Lower leg skin (tissue), 4 donors: ENCODE results near the gene GALR2. TPM values are rescaled to one million over a fixed set of nuclear protein-coding genes. Genes with fewer than 3 reads are reported as not detected.

Experiments
- DNase-seq, 2 donors: peaks; one replicate each; pipeline ENCODE4 v3.0.0-alpha.2; 2019; ENCODE audit warnings: low spot score in 2 of 2
- H3K4me3 ChIP-seq: fragments of 200-600 bp; sonication (generic); 2 replicates; pipeline ENCODE4 v1.5.1; 2017; ENCODE audit warnings: mild to moderate bottlenecking, low read depth; ENCODE audit not compliant: poor library complexity, severe bottlenecking
- CTCF ChIP-seq, 3 donors: fragments of 450-650 bp; IDR thresholded peaks; one replicate each; pipeline ENCODE4 v1.5.1; 2016; ENCODE audit warnings: antibody characterized with exemption in 3 of 3, mild to moderate bottlenecking in 3 of 3, moderate library complexity in 2 of 3
- POLR2A ChIP-seq, 2 donors: fragments of 450-650 bp; IDR thresholded peaks; one replicate each; pipeline ENCODE4 v1.6.1; 2016 to 2017; ENCODE audit warnings: antibody characterized with exemption in 2 of 2, mild to moderate bottlenecking in 1 of 2, moderate library complexity in 1 of 2
- WGBS, 2 donors: methylation state at CpG; one replicate each; pipeline ENCODE4 v1.1.5; 2018; 5-methylcytosine and 5-hydroxymethylcytosine counted together
- intact Hi-C: fragments of 100-400 bp; cut with DNase I; formaldehyde crosslinking; loops from one replicate; pipeline ENCODE4 v1.15.0; 2023; ENCODE audit warnings: low total_unique reads
- microRNA-seq, 2 donors: library from miRNA; unstranded; fragments of <30 nt; microRNA quantifications; one replicate each; pipeline ENCODE4, GENCODE V29; 2016; ENCODE audit warnings: borderline replicate concordance in 2 of 2, borderline number of aligned reads in 1 of 2
- total RNA-seq, 4 donors: library from RNA; depleted of rRNA; stranded (reverse); fragments of >200 nt; gene quantifications; one replicate each; pipeline ENCODE4 v1.1.0, GENCODE V29; 2016

The GALR2 gene
- total RNA-seq, 4 donors from 2014 or later, result 0.17 to 0.97 TPM; not detected in 2

GRCh38 chr17:76125391-76125675 is 50.8 kb downstream of the GALR2 start:
- intact Hi-C loops, result no loop called here
- DNase-seq, result no peak
- H3K4me3 ChIP-seq, result no peak overlapping the region
- TF ChIP-seq POLR2A (IDR thresholded peaks at IDR 0.05) (no peak), CTCF (IDR thresholded peaks at IDR 0.05) (no peak)
- WGBS, 2 donors, result 89 to 90% methylated on average over 5 of the region's 5 CpGs

- TF ChIP-seq CTCF (IDR thresholded peaks at IDR 0.05) (no peak), POLR2A (IDR thresholded peaks at IDR 0.05) (no peak)
- 86 to 100% methylated on average over 1 of the region's 1 CpG for WGBS, 2 donors
- no peak for DNase-seq
- intact Hi-C loops, result no loop called here
- H3K4me3 ChIP-seq, result no peak overlapping the region
These were observed 51.3 kb downstream of the GALR2 start for GRCh38 chr17:76125922-76126321.

Small RNA genes lying within 50 kb of the gene (microRNA-seq; reads per million reads assigned to microRNA genes)
- 1.1 to 2.0 reads per million in 2 donors for gene MIR6868

Other genes with a start within 250 kb of the GALR2 start
- gene UNC13D, start 230.4 kb upstream of the GALR2 start, total RNA-seq, result 1 to 10 TPM; 5.0 to 9.1 (median 7.6) TPM
- gene WBP2, start 219.4 kb upstream of the GALR2 start, total RNA-seq, result 100 to 1,000 TPM in 2 of 4 donors, 10 to 100 TPM in 2; 74.2 to 149 (median 93.8) TPM
- 10 to 100 TPM; 33.2 to 62.5 (median 41.5) TPM for gene TRIM47, start 196.2 kb upstream of the GALR2 start, total RNA-seq
- 10 to 100 TPM; 23.1 to 36.3 (median 32.2) TPM for gene TRIM65, start 177.8 kb upstream of the GALR2 start, total RNA-seq
- 10 to 100 TPM; 36.5 to 64.7 (median 49.0) TPM for gene MRPL38, start 169.9 kb upstream of the GALR2 start, total RNA-seq
- gene FBF1, start 133.7 kb upstream of the GALR2 start, total RNA-seq, result 10 to 100 TPM; 20.4 to 23.8 (median 22.4) TPM
- 100 to 1,000 TPM in 1 of 4 donors, 10 to 100 TPM in 3; 71.2 to 102 (median 81.3) TPM for gene ACOX1, start 95.6 kb upstream of the GALR2 start, total RNA-seq
- 10 to 100 TPM; 43.7 to 57.9 (median 49.7) TPM for gene TEN1, start 95.5 kb upstream of the GALR2 start, total RNA-seq
- 1 to 10 TPM; 2.7 to 8.4 (median 4.5) TPM for gene CDK3, start 73.9 kb upstream of the GALR2 start, total RNA-seq
- gene EVPL, start 47.5 kb upstream of the GALR2 start, total RNA-seq, result 100 to 1,000 TPM; 285 to 514 (median 315) TPM
- gene SRP68, start 2.3 kb upstream of the GALR2 start, total RNA-seq, result 10 to 100 TPM; 67.2 to 76.5 (median 72.3) TPM
- gene ZACN, start 4.4 kb downstream of the GALR2 start, total RNA-seq, result not detected
- 10 to 100 TPM; 52.5 to 78.4 (median 72.3) TPM for gene EXOC7, start 29.0 kb downstream of the GALR2 start, total RNA-seq
- 1 to 10 TPM; 1.2 to 2.4 (median 1.8) TPM for gene FOXJ1, start 66.5 kb downstream of the GALR2 start, total RNA-seq
- 1 to 10 TPM in 3 of 4 donors, under 1 TPM in 1; 0.83 to 2.4 (median 1.4) TPM for gene RNF157, start 165.7 kb downstream of the GALR2 start, total RNA-seq
- 10 to 100 TPM; 21.3 to 50.9 (median 28.6) TPM for gene UBALD2, start 190.6 kb downstream of the GALR2 start, total RNA-seq
- gene QRICH2, start 233.5 kb downstream of the GALR2 start, total RNA-seq, result 1 to 10 TPM in 3 of 4 donors, under 1 TPM in 1; 0.88 to 3.3 (median 1.8) TPM